Iris pigment epithelial cell (primary cell): ENCODE results near the gene ATP10A.
A peak's percentile ranks its signal among the peaks of the same experiment; 100 is the strongest.
"Not testable (repeated sequence)": the region's sequence is repeated elsewhere in the genome, so short reads cannot be mapped to it uniquely, and the experiment has no call there.

Source experiments
- DNase-seq: peaks from one replicate; pipeline ENCODE4 v3.0.0-alpha.2; 2011; ENCODE audit warnings: low read depth

The ATP10A gene

DNA sequence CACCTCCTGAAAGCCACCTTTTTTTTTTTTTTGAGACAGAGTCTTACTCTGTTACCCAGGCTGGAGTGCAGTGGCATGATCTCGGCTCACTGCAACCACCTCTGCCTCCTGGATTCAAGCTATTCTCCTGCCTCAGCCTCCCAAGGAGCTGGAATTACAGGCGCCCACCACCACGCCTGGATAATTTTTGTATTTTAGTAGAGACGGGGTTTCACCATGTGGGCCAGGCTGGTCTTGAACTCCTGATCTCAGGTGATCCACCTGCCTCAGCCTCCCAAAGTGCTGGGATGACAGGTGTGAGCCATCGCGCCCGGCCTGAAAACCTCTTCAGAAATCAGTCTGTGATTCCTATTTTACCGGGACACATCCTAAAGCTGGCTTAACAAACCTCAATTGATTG lies 91.4 kb downstream of the ATP10A start:
- DNase-seq: not testable (repeated sequence)

DNA sequence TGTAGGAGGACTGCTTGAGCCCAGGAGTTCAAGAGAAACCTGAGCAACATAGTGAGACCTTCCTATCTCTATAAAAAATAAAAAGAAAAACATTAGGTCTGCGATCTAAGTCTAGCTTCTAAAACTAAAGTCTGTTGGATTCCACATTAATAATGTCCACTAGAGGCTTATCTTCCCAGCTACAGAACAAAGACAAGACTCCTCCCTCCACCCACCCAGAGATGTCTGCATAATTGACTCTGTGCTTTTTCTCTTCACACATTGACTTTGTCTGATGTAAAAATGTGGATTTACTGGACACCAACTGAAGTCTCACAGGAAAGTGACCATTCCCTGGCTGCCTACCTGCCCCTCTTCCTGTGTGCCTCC lies 91.8 kb downstream of the ATP10A start:
- no peak for DNase-seq

DNA sequence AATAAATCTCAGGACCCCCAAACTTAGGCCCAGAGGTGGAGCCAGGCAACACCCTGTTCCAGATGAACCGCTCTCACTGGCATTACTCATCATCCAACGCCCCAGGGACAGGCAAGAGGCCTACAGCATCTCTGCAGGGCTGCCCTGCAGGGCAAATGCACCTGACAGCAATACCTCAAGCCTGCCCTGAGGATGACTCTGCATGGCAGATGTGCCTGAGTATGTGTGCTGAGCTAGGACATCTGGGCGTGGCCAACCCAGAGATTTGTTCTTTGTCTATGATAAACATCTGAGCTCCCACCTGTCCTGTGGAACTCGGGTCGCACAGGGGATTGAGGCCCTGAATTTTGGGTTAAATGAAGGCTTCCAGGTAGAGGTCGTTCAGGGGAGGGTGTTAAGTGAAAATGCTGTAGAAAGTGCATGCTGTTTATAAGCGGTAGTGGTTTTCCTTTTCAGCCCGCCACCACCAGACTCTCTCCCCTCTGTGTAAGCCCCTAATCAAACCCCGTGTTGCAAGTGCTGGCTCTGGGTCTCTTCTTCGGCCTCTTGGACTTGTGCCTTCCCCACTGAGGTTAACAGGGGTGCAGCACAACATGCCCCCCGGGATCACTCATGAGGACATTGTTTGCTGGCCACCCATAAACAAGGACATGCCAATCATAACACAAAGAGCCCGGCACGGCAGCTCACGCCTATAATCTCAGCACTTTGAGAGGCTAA lies 92.3 kb downstream of the ATP10A start:
- no peak for DNase-seq

DNA sequence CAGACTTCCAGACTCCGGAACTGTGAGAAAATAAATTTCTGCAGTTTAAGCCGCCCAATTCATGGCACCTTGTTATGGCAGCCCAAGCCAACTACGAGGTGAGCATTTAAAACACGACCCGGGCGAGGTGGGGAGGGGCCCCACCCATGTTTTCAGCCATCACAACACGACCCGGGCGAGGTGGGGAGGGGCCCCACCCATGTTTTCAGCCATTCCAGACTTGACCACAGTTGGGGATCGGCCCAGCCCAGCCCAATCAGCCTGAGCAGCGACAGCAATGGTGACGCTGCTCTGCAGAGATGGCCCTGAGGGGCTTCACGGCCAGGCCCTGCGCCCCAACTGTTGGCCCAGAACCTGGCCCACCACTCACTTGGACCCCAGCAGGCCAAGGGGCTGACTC lies 93.1 kb downstream of the ATP10A start:
- no peak for DNase-seq

DNA sequence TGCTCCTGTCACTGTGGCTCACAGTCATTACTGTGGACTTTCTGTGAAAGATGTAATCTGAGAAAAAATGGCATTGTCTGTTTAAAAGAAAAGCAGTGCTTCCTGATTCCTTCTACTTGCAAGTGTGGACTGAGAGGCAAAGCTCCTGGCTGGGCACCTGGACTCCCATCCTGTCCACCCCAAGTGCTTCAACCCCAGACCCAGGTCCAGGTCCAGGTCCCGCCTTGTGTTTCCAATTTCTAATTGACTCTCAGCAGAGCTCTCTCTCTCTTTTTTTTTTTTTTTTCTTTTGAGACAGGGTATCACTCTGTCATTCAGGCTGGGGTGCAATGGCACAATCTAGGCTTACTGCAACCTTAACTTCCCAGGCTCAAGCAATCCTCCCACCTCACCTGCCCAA lies 94.9 kb downstream of the ATP10A start:
- DNase-seq: no peak

DNA sequence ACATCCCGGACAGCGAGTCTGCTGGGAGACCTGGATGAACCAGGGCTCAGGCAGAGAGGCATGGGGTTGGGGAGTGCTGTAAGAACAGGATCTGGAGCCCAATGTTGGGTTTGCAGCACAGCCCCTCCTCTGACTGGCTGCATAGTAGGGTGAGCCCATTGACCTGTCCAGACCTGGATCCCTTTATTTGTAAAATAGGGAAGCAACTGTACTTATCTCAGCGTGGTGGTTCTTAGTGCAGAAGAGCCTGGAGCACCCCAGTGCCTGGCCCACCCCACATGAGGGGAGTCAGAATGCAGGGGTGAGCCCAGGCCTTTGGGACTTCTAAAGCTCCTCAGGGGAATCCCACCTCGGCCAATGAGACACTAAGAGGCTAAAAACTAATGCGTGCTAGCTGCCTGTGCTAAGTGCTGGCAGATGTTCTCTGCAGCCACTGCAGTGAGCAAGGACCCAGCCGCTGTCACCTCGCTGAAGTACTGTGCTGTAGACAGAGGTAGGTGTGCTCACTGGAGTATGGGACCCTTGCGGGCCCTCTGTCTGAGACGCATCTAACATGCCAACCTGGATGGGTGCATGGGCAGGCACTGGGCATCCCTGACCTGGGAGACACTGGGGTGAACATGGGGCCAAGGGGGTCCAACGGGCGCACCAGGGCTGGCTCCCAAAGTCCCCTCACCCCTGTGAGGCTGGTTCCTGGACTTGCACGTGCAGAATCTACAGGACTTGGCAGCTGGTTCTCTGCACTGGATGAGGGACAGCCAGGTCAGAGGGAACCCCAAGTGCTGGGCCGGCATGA lies 95.6 kb downstream of the ATP10A start:
- DNase-seq: no peak

DNA sequence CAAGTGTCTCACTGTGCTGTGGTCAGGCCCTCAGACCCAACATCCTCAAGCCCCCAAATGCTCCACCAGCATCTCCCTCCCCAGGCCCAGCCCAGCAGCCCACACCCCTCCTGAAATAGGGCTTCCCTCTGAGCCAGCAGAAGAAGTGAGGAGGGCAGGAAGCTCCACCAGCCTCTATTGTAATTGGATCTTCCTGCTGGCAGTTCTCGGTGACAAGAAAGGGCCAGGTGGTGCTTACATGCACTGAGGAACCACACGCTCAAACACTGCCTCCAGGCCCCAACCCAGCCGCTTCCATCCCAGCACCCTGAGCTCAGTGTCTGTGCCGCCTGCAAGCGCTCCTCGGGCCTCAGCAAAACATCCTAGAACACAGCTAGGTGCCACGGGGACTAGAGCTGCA lies 96.7 kb downstream of the ATP10A start:
- DNase-seq: no peak

DNA sequence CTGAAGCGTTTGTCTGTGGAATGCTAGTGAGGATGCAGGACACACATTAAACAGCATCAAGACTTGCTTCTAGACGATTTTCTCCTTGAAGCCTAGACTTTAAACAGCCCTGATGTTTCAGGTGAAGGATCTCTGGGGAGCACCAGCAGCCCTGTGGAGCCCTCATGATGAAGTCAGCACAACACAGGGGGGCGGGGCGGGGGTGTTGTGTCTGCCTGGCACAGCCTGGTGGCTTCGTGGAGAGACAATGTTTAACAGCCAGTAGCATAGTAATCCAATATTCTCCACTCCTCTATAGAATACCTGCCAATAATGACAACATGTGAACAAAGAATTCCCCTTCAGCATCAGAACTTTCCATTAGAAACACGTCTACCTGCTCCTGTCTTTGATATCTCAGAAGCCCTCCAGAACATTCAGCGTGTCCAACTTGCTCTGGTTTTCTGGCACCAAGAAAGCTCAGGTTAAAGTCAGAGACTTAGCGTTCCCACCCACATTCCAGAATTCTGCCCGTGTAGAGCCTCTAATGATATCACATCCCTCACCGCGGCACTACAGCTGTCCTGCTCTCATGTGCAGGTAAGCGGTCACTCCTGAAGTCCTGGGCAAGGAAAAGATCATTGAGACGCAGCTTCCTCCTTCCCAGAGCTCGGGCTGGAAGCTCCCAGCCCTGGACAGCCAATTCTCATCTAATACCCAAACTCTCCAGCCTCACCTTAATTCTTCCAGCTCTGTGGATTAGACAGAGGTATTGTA lies 98.0 kb downstream of the ATP10A start:
- no peak for DNase-seq

DNA sequence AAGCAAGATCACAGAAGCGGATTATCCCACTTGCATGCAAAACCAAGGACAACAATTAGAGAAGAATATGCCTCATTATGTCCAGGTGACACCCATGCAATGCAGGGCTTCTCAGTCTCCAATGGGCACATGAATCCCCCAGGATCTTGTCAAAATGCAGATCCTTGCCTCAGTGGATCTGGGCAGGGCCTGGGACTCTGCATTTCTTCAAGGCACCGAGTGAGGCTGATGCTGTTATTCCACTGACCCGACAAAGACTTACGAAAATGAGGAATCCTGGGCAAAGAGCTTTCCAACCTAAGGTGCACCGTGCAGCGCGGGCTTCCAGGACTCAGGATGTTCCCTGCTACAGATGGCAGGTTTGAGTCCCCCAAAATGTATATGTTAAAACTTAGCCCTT lies 99.2 kb downstream of the ATP10A start:
- no peak for DNase-seq

DNA sequence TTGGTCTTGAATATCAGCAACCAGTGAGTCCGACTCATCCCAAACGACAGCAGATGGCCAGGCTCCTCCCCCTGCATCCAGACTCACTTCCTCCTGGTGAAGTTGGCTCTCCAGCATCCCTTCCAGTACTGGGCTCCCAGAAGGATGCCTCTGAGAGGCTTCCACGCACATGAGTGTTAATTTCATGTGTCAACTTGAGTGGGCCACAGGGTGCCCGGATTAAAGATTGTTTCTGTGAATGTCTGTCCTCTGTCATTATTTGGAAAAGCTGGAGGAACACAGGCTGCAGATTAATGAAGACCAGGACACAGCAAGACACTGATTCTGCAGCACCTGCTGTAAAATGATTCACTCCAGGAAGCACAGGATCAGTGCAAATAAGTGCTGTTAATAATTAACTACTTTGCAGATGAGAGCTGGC lies 99.8 kb downstream of the ATP10A start:
- DNase-seq: no peak

DNA sequence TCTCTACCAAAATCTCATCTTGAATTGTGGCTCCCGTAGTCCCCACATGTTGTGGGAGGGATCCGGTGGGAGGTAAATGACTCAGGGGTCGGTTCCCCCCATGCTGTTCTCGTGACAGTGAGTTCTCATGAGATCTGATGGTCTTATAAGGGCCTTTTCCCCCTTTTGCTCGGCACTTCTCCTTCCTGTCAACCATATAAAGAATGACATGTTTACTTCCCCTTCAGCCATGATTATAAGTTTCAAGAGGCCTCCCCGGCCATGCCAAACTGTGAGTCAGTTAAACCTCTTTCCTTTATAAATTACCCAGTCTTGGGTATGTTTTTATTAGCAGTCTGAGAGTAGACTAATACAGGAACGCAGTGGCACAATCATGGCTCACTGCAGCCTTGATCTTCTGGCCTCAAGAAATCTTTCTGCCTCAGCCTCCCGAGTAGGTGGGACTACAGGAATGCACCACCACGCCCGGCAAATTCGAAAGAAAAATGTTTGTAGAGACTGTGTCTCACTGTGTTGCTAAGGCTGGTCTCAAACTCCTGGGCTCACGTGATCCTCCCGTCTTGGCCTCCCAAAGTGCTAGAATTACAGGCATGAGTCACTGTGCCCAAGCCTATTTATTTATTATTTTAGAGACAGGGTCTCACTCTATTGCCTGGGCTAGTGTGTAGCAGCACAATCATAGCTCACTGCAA lies 101.0 kb downstream of the ATP10A start:
- no peak for DNase-seq

DNA sequence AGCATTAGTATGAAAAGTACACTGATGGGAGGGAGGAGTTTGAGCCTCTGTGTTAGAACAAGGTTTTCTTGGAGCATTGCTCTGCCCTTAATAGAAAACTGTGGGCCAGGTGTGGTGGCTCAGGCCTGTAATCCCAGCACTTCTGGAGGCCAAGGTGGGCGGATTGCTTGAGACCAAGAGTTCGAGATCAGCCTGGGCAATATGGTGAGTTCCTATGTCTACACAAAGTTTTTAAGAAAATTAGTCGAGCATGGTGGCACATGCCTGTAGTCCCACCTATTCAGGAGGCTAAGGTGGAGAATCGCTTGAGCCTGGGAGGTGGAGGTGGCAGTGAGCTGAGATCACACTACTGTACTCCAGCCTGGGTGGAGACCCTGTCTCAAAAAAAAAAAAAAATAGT lies 103.7 kb downstream of the ATP10A start:
- DNase-seq: no peak

DNA sequence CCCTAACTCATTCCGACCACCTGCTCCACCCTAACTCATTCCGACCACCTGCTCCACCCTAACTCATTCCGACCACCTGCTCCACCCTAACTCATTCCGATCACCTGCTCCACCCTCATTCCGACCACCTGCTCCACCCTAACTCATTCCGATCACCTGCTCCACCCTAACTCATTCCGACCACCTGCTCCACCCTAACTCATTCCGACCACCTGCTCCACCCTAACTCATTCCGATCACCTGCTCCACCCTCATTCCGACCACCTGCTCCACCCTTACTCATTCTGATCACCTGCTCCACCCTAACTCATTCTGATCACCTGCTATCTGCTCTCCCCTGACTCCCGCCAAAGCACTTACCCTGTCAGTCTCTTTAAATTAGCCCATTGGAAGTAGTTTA lies 104.5 kb downstream of the ATP10A start:
- DNase-seq: not testable (repeated sequence)

DNA sequence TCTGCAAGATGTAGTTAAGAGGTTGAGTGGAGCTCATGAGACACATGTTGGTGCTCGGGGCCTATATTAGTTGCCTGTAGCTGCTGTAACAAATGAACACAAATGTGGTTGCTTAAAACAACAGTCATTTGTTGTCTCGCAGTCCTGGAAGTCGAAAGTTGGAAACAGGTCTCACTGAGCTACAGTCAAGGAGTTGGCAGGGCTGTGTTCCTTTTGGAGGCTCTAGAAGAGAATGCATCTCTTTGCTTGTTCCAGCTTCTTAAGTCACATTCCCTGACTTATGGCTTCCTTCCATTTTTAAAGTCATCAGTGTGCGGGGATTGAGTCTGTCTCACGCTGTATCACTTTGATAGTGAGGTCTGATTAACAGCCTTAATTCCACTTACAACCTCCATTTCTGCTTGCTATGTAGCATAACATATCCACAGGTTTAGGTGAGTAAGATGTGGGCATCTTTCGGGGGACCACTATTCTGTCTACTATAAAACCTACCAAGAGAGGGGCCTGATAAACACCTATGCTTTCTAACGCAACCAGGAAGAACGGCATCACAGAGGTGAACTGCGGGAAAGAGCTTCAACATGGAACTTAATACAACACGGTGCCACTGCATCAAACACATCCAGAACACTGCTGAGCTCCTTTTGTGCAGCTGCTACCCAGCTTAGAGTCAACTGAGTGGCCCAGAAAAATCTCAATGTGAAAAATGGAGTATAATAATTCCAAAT lies 119.4 kb downstream of the ATP10A start:
- DNase-seq: no peak

DNA sequence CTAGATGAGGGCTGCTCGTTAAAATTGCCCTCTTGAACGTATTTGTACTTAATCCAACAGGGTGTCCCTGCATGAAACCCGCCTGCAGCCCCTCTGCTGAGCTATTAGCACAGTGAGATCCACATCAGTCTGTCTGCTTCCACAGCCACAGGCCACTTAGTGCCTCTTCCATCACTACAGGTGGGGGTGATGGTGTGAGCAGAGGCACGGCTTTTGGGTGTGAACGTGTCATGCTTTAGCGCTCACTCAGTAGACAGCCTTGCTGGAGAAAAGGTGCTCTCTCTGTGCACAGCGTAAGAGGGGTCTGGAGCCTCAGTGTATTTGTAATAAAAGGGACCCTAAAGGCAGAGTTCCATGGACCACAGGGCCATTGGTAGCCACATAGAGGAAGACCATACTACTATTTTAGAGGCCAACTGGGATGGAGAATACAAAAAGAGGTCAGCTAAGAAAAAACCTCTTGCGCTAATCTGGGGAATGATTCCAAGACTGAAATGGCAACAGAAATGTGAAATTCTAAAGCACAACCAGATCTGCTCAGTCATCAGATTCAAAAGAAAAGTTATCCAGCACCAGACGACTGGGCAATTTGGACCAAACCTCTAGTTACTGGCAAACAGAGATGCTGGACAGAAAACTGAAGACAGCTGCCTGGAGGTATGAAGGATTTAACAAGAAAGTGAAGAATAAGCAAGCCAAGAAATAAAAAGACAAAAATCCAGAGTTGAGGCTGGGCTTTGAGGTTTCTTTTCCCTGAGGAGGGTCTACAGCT lies 120.2 kb downstream of the ATP10A start:
- no peak for DNase-seq

DNA sequence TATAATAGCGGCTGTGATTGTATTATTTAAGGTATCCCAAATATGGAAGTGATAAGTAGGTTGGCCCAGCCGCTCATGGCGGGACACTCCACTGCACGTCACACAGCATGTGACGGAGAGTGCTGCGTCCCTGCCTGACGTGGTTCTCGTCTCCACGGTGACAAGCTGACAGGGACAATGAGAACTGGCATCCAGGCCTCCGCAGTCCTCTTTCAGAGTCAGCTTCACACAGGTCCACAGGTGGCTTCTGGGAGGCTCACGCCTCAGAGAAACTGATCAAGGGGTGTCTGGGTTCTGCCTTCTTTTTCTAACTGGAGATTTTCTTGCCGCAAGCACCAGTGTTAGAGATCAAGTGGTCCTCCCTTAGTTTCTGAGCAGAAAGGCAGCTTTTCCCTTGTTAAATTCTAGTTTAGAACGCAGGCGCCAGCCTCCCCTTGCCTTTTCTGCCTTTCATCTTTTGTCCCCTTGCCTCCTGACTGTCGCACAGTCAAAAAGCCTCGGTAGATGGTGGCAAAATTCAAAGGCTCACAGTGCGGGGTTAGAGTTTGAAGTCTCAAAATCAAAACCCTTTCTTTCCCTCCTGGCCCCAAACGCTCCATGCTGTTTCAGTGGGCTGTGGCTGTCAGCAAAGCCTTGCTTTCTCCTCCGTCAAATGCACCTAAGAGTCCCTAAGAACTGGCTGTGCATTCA lies 120.9 kb downstream of the ATP10A start:
- DNase-seq: no peak

DNA sequence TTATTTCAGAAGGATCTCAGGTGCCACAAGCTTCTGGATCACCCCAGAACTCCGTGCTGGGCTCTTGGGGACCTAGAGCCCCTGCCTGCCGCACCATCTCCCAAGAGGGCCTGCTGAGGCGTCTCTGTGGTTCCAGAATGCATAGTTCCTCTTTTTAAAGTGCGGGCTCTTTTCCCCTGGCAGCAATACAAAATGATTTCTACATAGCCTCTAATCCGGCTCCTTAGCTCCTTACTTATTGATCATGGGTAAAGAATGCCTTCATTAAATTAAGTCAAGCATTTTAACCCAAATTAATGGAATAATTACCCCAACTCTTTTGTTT lies 121.9 kb downstream of the ATP10A start:
- DNase-seq: no peak

DNA sequence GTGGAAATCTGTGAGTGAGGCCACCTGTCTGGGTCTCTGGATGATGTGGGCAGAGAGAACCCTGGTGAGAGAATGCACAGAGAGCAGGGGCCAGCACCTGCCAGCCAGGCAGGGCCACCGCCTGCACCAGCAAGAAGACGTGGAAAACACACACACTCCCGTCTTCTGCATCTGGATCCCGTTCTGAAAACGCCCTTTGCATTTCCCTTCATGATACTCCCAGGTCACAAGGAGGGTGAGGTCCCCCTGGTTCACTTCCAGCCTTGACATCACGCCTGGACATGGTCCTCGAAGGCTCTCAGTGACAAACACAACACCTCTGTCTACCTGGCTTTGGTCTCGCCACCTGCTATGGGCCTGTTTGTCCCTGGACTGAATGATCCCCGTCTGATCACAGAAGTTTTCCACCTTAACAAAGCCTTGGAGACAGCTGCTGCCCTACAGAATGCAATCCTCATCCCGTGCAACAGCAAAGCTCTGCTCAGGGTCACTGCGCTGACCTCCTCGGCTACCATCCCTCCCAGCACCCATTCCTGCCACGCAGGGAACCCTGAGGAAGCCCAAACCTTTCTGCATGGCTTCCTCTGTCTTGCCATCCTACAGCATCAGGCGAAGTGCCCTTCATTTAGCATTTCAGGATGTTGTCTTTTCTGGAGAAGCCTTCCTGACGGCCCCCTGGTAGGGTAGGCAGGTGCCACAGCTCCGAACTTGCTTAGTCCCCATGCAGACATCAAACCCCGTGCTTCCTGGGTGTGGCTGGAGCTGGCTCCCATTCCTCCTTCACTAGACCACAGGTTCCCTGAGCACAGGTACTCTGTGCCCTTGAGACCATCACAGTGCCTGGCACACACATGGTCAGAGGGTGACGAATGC lies 122.5 kb downstream of the ATP10A start:
- no peak for DNase-seq

DNA sequence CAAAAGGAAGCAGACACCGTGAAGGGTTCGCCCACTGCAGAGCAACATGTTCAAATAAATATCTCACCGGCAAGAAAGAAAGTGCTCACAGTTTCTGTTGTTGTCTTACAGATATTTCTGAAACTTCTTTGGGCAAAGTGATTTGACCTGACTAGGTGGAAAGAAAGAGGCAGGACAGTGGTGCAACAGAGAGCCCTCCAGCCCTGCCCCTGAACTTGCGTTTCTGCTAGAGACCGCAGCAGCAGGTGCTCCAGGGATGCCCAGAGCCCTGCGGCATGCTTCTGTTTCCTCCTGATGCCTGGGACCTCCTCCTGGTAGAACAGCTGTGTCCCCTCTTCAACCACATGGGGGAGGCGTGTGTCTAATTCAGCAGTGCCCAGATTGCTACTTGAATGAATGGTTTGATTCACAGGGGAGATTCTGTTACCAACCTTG lies 123.4 kb downstream of the ATP10A start:
- peak; percentile 4 for DNase-seq
